T47D (cell line): ENCODE results near the gene LDLRAD4.

Source experiments
- DNase-seq, 2 experiments: peaks; one replicate each; pipeline versions ENCODE4 v3.0.0 to v3.0.0-alpha.2; 2011 to 2012; ENCODE audit warnings: low read depth in 1 of 2, low spot score in 1 of 2
- JUND ChIP-seq: IDR thresholded peaks from 2 replicates; pipeline ENCODE4 v1.6.1; 2012; ENCODE audit warnings: low read depth
- in situ Hi-C: cut with HindIII; loops from 2 replicates; pipeline ENCODE4 v1.10.0; 2016; ENCODE audit warnings: low sequenced_read_pairs, low pct_unique_long_range_greater_than_20kb

Gene LDLRAD4

GRCh38 chr18:13543811-13544732 lies 325.5 kb downstream of the LDLRAD4 start:
- in situ Hi-C loops = no loop called here
- no peak for TF ChIP-seq JUND
- no peak for DNase-seq

- in situ Hi-C loops = no loop called here
- TF ChIP-seq JUND = no peak
- DNase-seq = no peak
Measured at GRCh38 chr18:13544953-13545352, 326.4 kb downstream of the LDLRAD4 start.

GRCh38 chr18:13545514-13545913 lies 327.0 kb downstream of the LDLRAD4 start:
- no peak for DNase-seq
- TF ChIP-seq JUND = no peak
- in situ Hi-C loops = no loop called here

- in situ Hi-C loops = no loop called here
- DNase-seq = no peak
- TF ChIP-seq JUND = no peak
Measured at GRCh38 chr18:13545955-13546354, 327.4 kb downstream of the LDLRAD4 start.

- DNase-seq = no peak
- in situ Hi-C loops = no loop called here
- TF ChIP-seq JUND = no peak
Measured at GRCh38 chr18:13546638-13547037, 328.1 kb downstream of the LDLRAD4 start.

- in situ Hi-C loops = no loop called here
- no peak for TF ChIP-seq JUND
- no peak for DNase-seq
Measured at GRCh38 chr18:13547347-13547746, 328.8 kb downstream of the LDLRAD4 start.

- in situ Hi-C loops = no loop called here
- no peak for DNase-seq
- TF ChIP-seq JUND = no peak
Measured at GRCh38 chr18:13548106-13548819, 329.7 kb downstream of the LDLRAD4 start.

- TF ChIP-seq JUND = no peak
- DNase-seq = no peak
- in situ Hi-C loops = no loop called here
Measured at GRCh38 chr18:13548966-13549879, 330.7 kb downstream of the LDLRAD4 start.

- in situ Hi-C loops = no loop called here
- no peak for DNase-seq
- no peak for TF ChIP-seq JUND
Measured at GRCh38 chr18:13549880-13550232, 331.3 kb downstream of the LDLRAD4 start.

- TF ChIP-seq JUND = no peak
- no peak for DNase-seq
- in situ Hi-C loops = no loop called here
Measured at GRCh38 chr18:13550418-13551304, 332.1 kb downstream of the LDLRAD4 start.

GRCh38 chr18:13551305-13551603 lies 332.7 kb downstream of the LDLRAD4 start:
- no peak for TF ChIP-seq JUND
- in situ Hi-C loops = no loop called here
- DNase-seq = no peak
